Measurements from ENCODE around the gene POU2F1.

DNA sequence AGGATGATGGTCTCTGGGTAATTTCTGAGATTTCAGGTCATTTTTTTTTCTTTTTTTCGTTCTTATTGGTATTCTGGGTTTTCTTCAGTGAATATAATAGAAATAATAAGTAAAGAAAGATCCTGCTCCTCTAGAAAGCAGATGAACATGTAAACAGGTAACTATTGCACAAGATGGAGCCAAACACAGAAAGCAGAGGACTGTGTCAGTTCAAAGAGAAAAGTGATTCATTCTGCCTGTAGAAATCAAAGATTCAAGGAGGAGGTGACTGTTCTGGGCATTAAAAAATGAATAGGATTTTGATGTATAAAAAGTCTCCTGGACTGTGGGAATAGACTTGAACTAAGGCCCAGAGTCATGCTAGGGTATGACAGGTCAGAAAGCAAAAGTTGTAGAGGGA, 41.9 kb upstream of the POU2F1 start:
- TF ChIP-seq, protein P1, sequence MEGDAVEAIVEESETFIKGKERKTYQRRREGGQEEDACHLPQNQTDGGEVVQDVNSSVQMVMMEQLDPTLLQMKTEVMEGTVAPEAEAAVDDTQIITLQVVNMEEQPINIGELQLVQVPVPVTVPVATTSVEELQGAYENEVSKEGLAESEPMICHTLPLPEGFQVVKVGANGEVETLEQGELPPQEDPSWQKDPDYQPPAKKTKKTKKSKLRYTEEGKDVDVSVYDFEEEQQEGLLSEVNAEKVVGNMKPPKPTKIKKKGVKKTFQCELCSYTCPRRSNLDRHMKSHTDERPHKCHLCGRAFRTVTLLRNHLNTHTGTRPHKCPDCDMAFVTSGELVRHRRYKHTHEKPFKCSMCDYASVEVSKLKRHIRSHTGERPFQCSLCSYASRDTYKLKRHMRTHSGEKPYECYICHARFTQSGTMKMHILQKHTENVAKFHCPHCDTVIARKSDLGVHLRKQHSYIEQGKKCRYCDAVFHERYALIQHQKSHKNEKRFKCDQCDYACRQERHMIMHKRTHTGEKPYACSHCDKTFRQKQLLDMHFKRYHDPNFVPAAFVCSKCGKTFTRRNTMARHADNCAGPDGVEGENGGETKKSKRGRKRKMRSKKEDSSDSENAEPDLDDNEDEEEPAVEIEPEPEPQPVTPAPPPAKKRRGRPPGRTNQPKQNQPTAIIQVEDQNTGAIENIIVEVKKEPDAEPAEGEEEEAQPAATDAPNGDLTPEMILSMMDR (IDR thresholded peaks at IDR 0.05; ENCODE audit: low read length) = no peak
- no peak for TF ChIP-seq EZH2phosphoT487 (IDR thresholded peaks at IDR 0.05; ENCODE audit: low read length)
